ENCODE data around the gene CDH8. TPM values are rescaled to one million over a fixed set of nuclear protein-coding genes. Genes with fewer than 3 reads are reported as not detected.

CDH8 gene
- total and polyA plus RNA-seq, 2 of the 4 experiments (the other 2 are of a cell fraction): not detected

DNA sequence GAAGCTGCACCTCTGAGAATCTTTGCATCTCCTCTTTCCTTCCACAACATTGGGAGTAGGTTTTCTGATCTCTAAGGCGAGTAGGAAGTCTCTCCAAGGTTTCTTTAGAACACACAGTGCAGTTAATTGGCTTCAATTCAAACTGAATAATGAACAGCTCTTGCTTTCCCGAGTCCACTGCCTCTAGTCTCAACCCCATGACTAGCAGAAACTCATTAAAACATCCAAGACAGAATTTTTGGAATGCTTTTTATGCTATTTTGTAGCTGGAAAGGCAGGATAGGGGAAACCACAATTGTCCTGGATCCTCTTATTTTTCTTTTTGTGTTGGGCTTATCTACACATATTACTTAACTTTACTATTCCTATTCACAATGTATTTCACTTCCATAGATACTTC is 206.6 kb downstream of the CDH8 start:
- no peak overlapping the region for H2BK15ac ChIP-seq (ENCODE audit: low read depth, low read length)
- POLR2A ChIA-PET (ENCODE audit: unreplicated experiment): no interaction called here
- in situ Hi-C loops (cut with MboI; ENCODE audit: low sequenced_read_pairs): no loop called here
- no peak overlapping the region for H4K8ac ChIP-seq (ENCODE audit: low read depth in 2 of 2, low read length in 2 of 2)
- WGBS, 2 experiments (ENCODE audit: extremely low coverage in 2 of 2, insufficient read length in 1 of 2): no CpG with 5 or more reads among the region's 2 CpGs
- dilution Hi-C loops (cut with HindIII; ENCODE audit: low sequenced_read_pairs, unreplicated experiment): no loop called here
- no peak overlapping the region for H3K14ac ChIP-seq (replicated peaks; ENCODE audit: low read depth, low read length)
- CTCF ChIA-PET: interaction anchor here (0.6 kb wide), 1 partner anchor 15 kb away, joined by 3 read pairs; no protein-coding TSS in a partner anchor
- ATAC-seq (ENCODE audit: low read depth) (no peak), DNase-seq (no peak)
- intact Hi-C loops (cut with micrococcal nuclease): no loop called here
- H3K4ac ChIP-seq (ENCODE audit: low read depth, low read length): no peak overlapping the region
- H3K23ac ChIP-seq (ENCODE audit: low read depth, low read length): no peak overlapping the region
- H3K9me1 ChIP-seq (ENCODE audit: insufficient read depth, low read length): no peaks in the 10 kb centered on the region
- no peaks in the 10 kb centered on the region for H3K4me1 ChIP-seq (ENCODE audit: control insufficient read depth, insufficient read depth, low read length)
- H3K56ac ChIP-seq (ENCODE audit: extremely low read depth, insufficient read depth, low read length): no peak overlapping the region
- H3K4me2 ChIP-seq (ENCODE audit: low read depth, low read length): no peak overlapping the region
- no peak overlapping the region for H3K9ac ChIP-seq (ENCODE audit: low read depth, low read length)
- H2AK9ac ChIP-seq (replicated peaks; ENCODE audit: low read depth, low read length, poor library complexity): no peak overlapping the region
- no peak overlapping the region for H2BK20ac ChIP-seq (ENCODE audit: low read depth, low read length)
- TF ChIP-seq CEBPB (IDR thresholded peaks at IDR 0.05; ENCODE audit: low read depth, low read length) (no peak), CHD1 (IDR thresholded peaks at IDR 0.05; ENCODE audit: low read depth, low read length) (no peak), RFX5 (IDR thresholded peaks at IDR 0.05; ENCODE audit: low read depth, low read length) (no peak), BHLHE40 (IDR thresholded peaks at IDR 0.05; ENCODE audit: low read depth, low read length) (no peak), NFE2L2 (IDR thresholded peaks at IDR 0.05; ENCODE audit: low read depth, low read length) (no peak), MAFK (IDR thresholded peaks at IDR 0.05; ENCODE audit: low read depth, low read length) (no peak), RAD21 (IDR thresholded peaks at IDR 0.05; ENCODE audit: low read length) (no peak), MXI1 (IDR thresholded peaks at IDR 0.05; ENCODE audit: borderline replicate concordance, low read depth, low read length) (no peak)
- TF ChIP-seq, protein P1, sequence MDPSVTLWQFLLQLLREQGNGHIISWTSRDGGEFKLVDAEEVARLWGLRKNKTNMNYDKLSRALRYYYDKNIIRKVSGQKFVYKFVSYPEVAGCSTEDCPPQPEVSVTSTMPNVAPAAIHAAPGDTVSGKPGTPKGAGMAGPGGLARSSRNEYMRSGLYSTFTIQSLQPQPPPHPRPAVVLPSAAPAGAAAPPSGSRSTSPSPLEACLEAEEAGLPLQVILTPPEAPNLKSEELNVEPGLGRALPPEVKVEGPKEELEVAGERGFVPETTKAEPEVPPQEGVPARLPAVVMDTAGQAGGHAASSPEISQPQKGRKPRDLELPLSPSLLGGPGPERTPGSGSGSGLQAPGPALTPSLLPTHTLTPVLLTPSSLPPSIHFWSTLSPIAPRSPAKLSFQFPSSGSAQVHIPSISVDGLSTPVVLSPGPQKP (IDR thresholded peaks at IDR 0.05; ENCODE audit: borderline replicate concordance, low read depth, low read length): no peak
- TF ChIP-seq, protein P2, sequence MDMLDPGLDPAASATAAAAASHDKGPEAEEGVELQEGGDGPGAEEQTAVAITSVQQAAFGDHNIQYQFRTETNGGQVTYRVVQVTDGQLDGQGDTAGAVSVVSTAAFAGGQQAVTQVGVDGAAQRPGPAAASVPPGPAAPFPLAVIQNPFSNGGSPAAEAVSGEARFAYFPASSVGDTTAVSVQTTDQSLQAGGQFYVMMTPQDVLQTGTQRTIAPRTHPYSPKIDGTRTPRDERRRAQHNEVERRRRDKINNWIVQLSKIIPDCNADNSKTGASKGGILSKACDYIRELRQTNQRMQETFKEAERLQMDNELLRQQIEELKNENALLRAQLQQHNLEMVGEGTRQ (IDR thresholded peaks at IDR 0.05; ENCODE audit: low read depth, low read length): no peak
- H2BK5ac ChIP-seq (ENCODE audit: low read depth, low read length, poor library complexity, severe bottlenecking): no peak overlapping the region
- H3K36me3 ChIP-seq (ENCODE audit: control insufficient read depth, insufficient read depth, low read length): no peaks in the 10 kb centered on the region
- H3K9me3 ChIP-seq (ENCODE audit: control insufficient read depth, insufficient read depth, low read length): no peaks in the 10 kb centered on the region; the same call in 1 of the 2 replicates
- no peak overlapping the region for H2AK5ac ChIP-seq (ENCODE audit: low read depth, low read length)
- no peak overlapping the region for H4K91ac ChIP-seq (ENCODE audit: insufficient read depth, low read depth, low read length)
- no peak overlapping the region for H3K18ac ChIP-seq (ENCODE audit: low read depth, low read length)
- H3K79me1 ChIP-seq (ENCODE audit: low read depth in 1 of 2, low read length in 2 of 2): no peaks in the 10 kb centered on the region
- H3K4me3 ChIP-seq (ENCODE audit: insufficient read depth, low read depth, low read length): no peak overlapping the region
- BruUV-seq (replicated peaks): no TSS peak
- H2BK120ac ChIP-seq (ENCODE audit: low read depth, low read length): no peak overlapping the region
- H3K27ac ChIP-seq (ENCODE audit: insufficient read depth, low read length): no peak overlapping the region
- no peaks in the 10 kb centered on the region for H4K20me1 ChIP-seq (ENCODE audit: insufficient read depth, low read length)
- H2AFZ ChIP-seq (replicated peaks; ENCODE audit: low read length, poor library complexity): no peak overlapping the region
- H4K5ac ChIP-seq (ENCODE audit: low read depth, low read length): no peak overlapping the region
- no peaks in the 10 kb centered on the region for H3K27me3 ChIP-seq (ENCODE audit: control insufficient read depth, insufficient read depth, low read length)
